ENCODE measurements around the gene SLC35A4.
"Not testable (repeated sequence)": the region's sequence is repeated elsewhere in the genome, so short reads cannot be mapped to it uniquely, and the experiment has no call there.

The SLC35A4 gene

DNA sequence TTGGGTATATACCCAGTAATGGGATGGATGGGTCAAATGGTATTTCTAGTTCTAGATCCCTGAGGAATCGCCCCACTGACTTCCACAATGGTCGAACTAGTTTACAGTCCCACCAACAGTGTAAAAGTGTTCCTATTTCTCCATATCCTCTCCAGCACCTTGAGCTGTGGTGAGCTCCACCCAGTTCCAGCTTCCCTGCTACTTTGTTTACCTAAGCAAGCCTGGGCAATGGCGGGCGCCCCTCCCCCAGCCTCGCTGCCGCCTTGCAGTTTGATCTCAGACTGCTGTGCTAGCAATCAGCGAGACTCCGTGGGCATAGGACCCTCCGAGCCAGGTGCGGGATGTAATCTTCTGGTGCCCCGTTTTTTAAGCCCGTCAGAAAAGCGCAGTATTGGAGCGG lies 28.4 kb downstream of the SLC35A4 start:
- DNase-seq = not testable (repeated sequence)

DNA sequence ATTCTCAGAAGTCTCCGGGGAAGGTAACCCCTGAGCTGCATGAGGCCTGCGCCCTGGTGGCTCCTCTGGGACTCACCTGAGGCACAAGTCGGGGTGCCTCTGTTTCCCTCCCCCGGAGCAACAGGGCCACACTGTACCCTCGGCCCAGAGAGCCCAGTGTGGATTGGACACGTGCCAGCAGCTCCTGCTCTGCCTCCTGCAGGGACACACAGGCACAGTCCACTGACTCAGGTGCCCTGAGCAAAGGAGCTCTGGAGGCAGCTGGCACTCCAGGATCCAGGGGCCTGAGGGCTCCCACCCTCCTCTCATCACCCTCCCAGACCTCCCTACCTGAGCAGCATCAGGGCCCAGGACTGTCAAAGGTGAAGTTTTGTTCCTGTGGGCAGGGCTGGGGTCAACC lies 29.5 kb downstream of the SLC35A4 start:
- no peak for DNase-seq

DNA sequence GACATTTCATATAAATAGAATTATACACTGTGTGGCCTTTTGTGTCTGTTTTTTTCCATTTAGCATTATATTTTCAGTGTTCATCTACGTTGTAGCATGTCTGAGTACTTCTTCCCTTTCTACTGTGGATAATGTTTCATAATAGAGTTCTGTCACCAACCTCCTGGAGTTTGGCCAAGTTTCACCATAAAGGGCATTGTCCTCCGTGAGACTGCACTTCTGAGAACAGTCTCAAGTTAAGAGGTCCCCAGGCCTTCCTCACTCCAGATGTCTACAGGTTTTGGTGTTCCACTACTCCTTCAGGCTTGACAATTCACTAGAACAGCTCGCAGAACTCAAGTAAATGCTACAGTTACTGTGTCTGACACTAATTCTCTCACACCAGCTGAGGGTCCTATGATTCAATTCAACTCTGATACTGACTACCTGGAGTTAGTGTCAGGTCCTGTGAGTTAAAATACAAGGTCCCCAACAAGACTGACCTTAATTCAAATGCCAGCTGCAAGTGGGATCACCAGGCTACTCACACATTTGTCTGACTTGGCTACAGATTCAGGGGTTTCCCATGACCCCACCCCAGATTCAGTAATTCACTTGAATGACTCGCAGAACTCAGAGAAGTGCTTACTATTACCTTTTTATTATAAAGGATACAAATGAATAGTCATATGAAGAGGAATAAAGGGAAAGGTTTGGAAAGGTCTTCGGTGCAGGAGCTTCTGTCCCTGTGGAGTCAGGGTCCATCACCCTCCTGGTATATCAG lies 31.1 kb downstream of the SLC35A4 start:
- no peak for DNase-seq

DNA sequence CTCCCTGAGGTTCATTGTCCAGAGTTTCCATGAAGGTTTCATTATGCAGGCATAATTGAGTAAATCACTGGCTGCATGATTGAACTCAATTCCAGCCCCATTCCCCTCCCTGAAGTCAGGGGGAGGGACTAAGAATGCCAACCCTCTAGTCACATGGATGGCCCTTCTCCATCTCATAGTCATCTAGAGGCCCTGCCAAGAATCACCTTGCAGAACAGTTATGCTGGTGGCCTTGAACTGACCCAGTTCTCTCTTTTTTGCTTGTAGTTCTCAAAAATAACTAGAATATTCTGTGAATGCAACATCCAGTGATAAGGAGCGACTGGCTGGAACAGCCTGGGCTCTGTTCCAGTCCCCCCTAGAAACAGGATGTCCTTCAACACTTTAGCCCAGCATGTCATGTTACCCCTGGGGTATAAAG lies 31.7 kb downstream of the SLC35A4 start:
- DNase-seq = no peak

DNA sequence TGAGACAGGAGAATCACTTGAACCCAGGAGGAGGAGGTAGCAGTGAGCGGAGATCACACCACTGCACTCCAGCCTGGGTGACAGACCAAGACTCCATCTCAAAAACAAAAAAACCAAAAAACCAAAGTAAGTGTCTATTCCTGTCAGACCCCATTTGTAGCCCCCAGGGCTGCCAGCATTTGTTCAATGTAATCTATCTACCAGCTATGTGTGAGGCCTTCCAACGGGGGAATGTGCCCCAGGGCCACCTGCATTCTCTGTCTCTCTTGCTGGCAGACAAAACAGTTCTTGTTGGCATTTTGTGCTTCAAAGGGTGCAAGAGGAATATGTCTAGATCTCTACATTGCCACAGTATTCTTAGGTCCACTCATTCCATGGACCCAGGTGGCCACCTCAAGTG lies 34.2 kb downstream of the SLC35A4 start:
- no peak for DNase-seq

DNA sequence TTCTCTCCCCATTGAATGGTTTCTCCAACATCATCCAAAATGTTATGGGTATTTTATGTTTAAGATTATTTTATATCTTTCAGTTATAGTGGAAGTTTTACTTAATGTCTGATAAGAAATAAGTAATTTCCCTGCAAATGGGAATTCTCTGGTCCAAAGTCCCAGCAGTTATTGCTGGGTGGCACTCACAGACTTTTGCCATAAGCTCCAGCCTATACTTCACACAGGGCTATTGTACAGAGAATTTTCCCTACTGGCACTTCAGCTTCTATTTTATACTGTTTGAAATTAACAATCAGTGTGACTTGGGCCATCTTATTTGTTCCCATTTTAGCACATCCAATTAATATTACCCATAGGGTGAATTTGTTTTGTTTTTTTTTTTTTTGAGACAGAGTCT lies 35.5 kb downstream of the SLC35A4 start:
- DNase-seq = no peak

DNA sequence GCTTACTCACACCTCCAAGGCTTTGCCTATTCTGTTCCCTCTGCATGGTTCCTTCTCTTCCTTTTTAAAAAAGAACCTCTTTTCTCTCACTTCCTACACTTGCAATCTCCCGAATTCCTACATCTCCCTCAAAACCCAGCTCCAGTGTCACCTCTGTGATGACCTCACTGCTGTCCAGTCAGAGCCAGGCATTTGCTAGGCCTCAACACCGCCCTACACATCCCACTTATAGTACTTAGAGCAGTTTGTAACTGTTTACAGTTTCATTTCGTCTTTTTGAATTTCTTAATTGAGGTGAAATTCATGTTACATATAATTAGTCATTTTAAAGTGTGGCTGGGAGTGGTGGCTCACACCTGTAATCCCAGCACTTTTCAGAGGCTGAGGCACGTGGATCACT lies 37.5 kb downstream of the SLC35A4 start:
- DNase-seq = no peak

DNA sequence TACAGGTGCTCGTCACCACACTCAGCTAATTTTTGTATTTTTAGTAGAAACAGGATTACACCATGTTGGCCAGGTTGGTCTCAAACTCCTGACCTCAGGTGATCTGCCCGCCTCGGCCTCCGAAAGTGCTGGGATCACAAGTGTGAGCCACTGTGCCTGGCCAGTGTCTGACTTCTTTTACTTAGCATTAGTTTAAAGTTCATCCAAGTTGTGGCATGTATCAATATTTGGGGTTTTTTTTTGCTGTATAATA lies 38.7 kb downstream of the SLC35A4 start:
- not testable (repeated sequence) for DNase-seq

DNA sequence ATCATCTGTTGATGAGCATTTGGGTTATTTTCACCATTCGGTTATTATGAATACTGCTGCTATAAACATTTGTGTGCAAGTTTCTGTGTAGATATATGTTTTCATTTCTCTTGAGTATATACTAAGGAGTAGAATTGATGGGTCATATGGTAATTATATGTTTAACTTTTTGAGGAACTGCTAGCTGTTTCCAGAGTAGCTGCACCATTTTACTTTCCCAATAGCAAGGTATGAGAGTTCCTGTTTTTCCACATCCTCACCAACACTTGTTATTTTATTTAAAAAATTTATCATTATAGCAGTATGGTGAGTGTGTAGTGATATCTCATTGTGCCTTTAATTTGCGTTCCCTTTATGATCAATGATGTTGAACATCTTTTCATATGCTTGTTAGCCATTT lies 39.1 kb downstream of the SLC35A4 start:
- DNase-seq = no peak

DNA sequence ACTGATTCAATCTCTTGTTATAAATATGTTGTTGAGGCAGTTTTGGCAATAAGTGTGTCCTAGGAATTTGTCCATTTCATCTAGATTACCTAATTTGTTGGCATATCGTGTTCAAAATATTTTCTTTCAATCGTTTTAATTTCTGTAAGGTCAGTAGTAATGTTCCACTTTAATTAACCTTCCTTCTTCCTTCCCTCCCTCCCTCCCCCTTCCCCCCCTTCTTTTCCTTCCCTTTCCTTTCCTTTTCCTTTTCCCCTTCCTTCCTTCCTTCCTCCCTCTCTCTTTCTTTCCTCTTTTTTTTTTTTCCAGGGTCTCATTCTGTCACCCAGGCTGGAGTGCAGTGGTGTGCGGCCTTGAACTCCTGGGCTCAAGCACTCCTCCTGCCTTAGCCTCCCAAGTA lies 41.3 kb downstream of the SLC35A4 start:
- DNase-seq = no peak

DNA sequence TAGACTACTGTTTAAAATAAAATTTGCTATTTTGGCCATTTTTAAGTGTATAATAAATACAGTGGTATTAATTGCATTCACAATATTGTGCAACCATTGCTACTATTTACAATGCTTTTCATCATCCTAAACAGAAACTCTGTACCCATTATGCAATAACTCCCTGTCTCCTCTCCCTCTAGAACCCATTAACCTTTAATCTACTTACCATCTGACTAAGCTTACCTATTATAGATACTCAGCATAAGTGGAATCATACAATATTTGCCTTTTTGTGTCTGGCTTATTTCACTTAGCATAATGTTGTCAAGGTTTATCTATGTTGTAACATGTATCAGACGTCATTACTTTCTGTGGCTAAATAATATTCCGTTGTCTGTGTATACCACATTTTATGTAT lies 42.4 kb downstream of the SLC35A4 start:
- DNase-seq = no peak

DNA sequence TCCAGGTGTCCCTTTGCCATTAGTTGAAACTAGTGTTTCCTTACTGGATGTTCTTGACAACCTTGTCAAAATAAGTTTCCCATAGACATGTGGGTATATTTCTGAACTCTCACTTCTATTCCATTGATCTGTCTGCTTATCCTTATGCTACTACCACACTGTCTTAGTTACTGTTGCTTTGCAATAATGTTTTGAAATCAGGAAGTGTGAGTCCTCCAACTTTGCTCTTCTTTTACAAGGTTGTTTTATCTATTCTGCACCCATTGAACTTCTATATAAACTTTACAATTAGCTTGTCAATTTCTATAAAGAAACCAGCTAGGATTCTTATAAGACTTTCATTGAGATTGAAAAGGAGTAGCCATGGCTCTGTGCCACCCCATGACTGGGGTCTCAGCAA lies 44.1 kb downstream of the SLC35A4 start:
- DNase-seq = no peak

DNA sequence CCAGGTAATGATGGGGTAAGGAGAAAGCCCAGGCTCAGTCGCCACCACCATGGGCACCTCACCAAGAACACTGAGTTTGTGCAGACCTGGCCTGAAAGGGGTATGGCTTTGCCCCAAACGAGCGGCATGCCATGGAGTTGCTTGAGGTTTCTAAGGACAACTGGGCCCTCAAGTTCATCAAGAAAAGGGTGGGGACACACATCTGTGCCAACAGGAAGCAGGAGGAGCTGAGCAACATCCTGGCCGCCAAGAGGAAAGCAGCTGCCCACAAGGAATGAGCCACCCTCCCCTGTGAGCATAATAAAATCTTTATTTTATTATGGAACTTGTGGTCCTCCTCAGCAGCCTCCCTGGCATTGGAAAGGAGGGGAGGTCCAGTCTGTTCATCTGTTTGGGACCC lies 44.5 kb downstream of the SLC35A4 start:
- DNase-seq = no peak

DNA sequence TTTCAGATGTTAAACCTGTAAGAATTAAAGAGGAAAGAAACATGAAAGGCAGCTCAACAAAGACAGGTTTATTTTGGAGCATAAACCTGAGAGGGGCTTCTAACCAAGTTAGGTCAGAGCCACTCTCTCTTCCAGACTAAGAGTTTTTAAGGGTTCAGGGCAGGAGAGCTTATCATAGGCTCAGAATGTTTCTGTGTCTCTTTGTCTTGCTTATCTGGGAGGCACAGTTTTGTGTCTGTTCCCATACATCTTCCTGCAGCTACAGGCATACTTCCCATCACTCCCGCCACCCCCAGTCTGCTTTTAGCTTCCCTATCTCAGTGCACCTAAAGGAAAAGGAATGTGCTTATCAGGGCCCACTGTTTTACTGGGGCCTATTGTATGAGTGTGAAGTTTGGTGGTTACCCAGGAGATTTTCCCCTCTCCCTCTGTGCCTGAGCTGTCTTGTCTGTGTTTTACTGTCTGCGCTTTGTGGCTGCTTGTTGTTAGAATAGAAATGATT lies 46.4 kb downstream of the SLC35A4 start:
- DNase-seq = no peak
